Measurements from ENCODE around the gene IL36RN. TPM values are rescaled to one million over a fixed set of nuclear protein-coding genes. Genes with fewer than 3 reads are reported as not detected.

The IL36RN gene
- total RNA-seq, 6 experiments from 2014 or later = not detected

GRCh38 chr2:113015655-113016054 lies 43.3 kb upstream of the IL36RN start:
- Histone ChIP-seq H3K27me3 (no peaks in the 10 kb centered on the region), H3K9me3 (no peaks in the 10 kb centered on the region), H3K4me1 (no peaks in the 10 kb centered on the region), H3K27ac (no peak overlapping the region), H3K4me3 (no peak overlapping the region), H3K36me3 (peaks cover 0 to 3% (median 0%) of the 10 kb centered on the region in 4 donors)
- ATAC-seq = peak in 2 of 4 donors; percentile 12 to 20
- TF ChIP-seq, protein P1, sequence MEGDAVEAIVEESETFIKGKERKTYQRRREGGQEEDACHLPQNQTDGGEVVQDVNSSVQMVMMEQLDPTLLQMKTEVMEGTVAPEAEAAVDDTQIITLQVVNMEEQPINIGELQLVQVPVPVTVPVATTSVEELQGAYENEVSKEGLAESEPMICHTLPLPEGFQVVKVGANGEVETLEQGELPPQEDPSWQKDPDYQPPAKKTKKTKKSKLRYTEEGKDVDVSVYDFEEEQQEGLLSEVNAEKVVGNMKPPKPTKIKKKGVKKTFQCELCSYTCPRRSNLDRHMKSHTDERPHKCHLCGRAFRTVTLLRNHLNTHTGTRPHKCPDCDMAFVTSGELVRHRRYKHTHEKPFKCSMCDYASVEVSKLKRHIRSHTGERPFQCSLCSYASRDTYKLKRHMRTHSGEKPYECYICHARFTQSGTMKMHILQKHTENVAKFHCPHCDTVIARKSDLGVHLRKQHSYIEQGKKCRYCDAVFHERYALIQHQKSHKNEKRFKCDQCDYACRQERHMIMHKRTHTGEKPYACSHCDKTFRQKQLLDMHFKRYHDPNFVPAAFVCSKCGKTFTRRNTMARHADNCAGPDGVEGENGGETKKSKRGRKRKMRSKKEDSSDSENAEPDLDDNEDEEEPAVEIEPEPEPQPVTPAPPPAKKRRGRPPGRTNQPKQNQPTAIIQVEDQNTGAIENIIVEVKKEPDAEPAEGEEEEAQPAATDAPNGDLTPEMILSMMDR (IDR thresholded peaks at IDR 0.05) = no peak
- TF ChIP-seq POLR2A (IDR thresholded peaks at IDR 0.05) = no peak
- DNase-seq = no peak
- no CpG with 5 or more reads among the region's 2 CpGs for WGBS (ENCODE audit: insufficient coverage, low coverage, low lambda C conversion rate, missing lambda C conversion rate)
- intact Hi-C loops (cut with DNase I) = no loop called here

DNA sequence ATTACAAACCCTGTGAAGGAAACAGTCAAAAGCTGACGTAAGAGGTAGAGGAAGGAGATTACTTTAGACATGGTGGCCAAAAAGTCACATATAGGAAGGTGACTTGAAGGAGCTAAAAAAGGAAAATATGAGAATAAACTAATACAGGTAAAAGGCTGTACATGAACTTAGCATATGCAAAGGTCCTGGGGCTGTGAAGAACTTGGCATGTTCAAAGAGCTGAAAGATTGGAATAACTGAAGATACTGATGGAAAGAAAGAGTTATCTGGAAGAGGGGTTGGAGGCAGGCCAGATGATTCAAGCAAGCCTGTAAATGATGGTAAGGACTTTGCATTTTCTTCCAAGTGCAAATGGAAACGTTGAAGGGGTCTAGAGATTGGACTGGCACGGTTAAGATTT lies 40.5 kb upstream of the IL36RN start:
- intact Hi-C loops (cut with DNase I) = no loop called here
- Histone ChIP-seq H3K36me3 (no peaks in the 10 kb centered on the region), H3K27ac (no peak overlapping the region), H3K4me1 (no peaks in the 10 kb centered on the region), H3K9me3 (no peaks in the 10 kb centered on the region), H3K27me3 (no peaks in the 10 kb centered on the region), H3K4me3 (no peak overlapping the region)
- DNase-seq (no peak), ATAC-seq (no peak)
- WGBS (ENCODE audit: insufficient coverage, low coverage, low lambda C conversion rate, missing lambda C conversion rate) = 74% methylated on average over 3 of the region's 3 CpGs
- TF ChIP-seq, protein P1 (IDR thresholded peaks at IDR 0.05) = no peak
- no peak for TF ChIP-seq POLR2A (IDR thresholded peaks at IDR 0.05)

- Histone ChIP-seq H3K27ac (no peak overlapping the region), H3K4me3 (no peak overlapping the region), H3K36me3 (no peaks in the 10 kb centered on the region), H3K9me3 (no peaks in the 10 kb centered on the region), H3K4me1 (no peaks in the 10 kb centered on the region), H3K27me3 (no peaks in the 10 kb centered on the region)
- DNase-seq (no peak), ATAC-seq (no peak)
- no peak for TF ChIP-seq POLR2A (IDR thresholded peaks at IDR 0.05)
- TF ChIP-seq, protein P1 (IDR thresholded peaks at IDR 0.05) = no peak
- WGBS (ENCODE audit: insufficient coverage, low coverage, low lambda C conversion rate, missing lambda C conversion rate) = 33% methylated on average over 4 of the region's 4 CpGs
- intact Hi-C loops (cut with DNase I) = no loop called here
Measured at GRCh38 chr2:113021312-113021711, 37.7 kb upstream of the IL36RN start.

GRCh38 chr2:113024764-113025163 lies 34.2 kb upstream of the IL36RN start:
- Histone ChIP-seq H3K4me1 (no peaks in the 10 kb centered on the region), H3K9me3 (no peaks in the 10 kb centered on the region), H3K27me3 (no peaks in the 10 kb centered on the region), H3K27ac (no peak overlapping the region), H3K4me3 (no peak overlapping the region), H3K36me3 (no peaks in the 10 kb centered on the region)
- intact Hi-C loops (cut with DNase I) = no loop called here
- TF ChIP-seq, protein P1 (IDR thresholded peaks at IDR 0.05) = no peak
- no peak for TF ChIP-seq POLR2A (IDR thresholded peaks at IDR 0.05)
- ATAC-seq (no peak), DNase-seq (no peak)
- 95% methylated on average over 2 of the region's 2 CpGs for WGBS (ENCODE audit: insufficient coverage, low coverage, low lambda C conversion rate, missing lambda C conversion rate)

DNA sequence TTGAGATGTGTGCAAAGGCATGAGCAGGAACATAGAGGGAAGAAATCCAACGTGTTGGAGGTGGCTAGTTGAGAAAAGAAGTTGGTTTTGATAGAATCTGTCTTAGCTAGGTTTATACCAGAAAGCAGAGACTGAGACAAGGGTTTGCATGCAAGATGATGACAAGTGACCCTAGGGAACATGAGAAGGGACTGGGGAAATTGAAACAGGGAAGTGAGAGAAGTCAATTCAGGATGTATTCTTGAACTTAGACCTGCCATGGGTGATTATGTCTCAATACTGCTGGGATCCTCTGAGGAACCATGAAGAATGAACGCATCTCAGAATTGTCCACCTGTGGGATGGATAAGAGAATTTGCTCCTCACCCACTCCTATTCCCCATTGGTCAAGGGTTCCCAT lies 33.3 kb upstream of the IL36RN start:
- ATAC-seq (no peak), DNase-seq (no peak)
- intact Hi-C loops (cut with DNase I) = no loop called here

More for the DNA sequence above, 33.3 kb upstream of the IL36RN start:
- Histone ChIP-seq H3K9me3 (no peaks in the 10 kb centered on the region), H3K27ac (no peak overlapping the region), H3K4me3 (no peak overlapping the region), H3K36me3 (no peaks in the 10 kb centered on the region), H3K4me1 (no peaks in the 10 kb centered on the region), H3K27me3 (no peaks in the 10 kb centered on the region)
- WGBS (ENCODE audit: insufficient coverage, low coverage, low lambda C conversion rate, missing lambda C conversion rate) = 7% methylated on average over 1 of the region's 2 CpGs
- no peak for TF ChIP-seq POLR2A (IDR thresholded peaks at IDR 0.05)
- TF ChIP-seq, protein P1 (IDR thresholded peaks at IDR 0.05) = no peak

Measured in right lobe of liver (tissue), 6 donors.